Neural progenitor cell (in vitro differentiated cells): ENCODE results near the gene SH3GL3. TPM values are rescaled to one million over a fixed set of nuclear protein-coding genes. Genes with fewer than 3 reads are reported as not detected.

Source experiments
- DNase-seq: peaks from one replicate; pipeline ENCODE4 v3.0.0-alpha.2; 2016; ENCODE audit warnings: low spot score
- H2AFZ ChIP-seq: fragments of 200-600 bp; sonication (generic); replicated peaks from 2 replicates; pipeline ENCODE4 v1.6.1; 2016; ENCODE audit warnings: antibody characterized with exemption
- H3F3A ChIP-seq: fragments of 200-600 bp; sonication (generic); 2 replicates; pipeline ENCODE4 v1.6.1; 2016; ENCODE audit warnings: antibody characterized with exemption, low read depth
- H3K27ac ChIP-seq: fragments of 200-600 bp; sonication (generic); 2 replicates; pipeline ENCODE4 v1.5.1; 2016; ENCODE audit warnings: mild to moderate bottlenecking
- H3K27me3 ChIP-seq: fragments of 200-600 bp; sonication (generic); 2 replicates; pipeline ENCODE4 v1.6.1; 2016; ENCODE audit warnings: mild to moderate bottlenecking, moderate library complexity
- H3K36me3 ChIP-seq: fragments of 200-600 bp; sonication (generic); 2 replicates; pipeline ENCODE4 v1.5.1; 2016
- H3K4me1 ChIP-seq: fragments of 200-600 bp; sonication (generic); 2 replicates; pipeline ENCODE4 v1.6.1; 2016; ENCODE audit warnings: mixed run types
- H3K4me2 ChIP-seq: fragments of 200-600 bp; sonication (generic); 2 replicates; pipeline ENCODE4 v1.6.1; 2016
- H3K4me3 ChIP-seq: fragments of 200-600 bp; sonication (generic); 2 replicates; pipeline ENCODE4 v1.5.1; 2016
- H3K79me2 ChIP-seq: fragments of 200-600 bp; sonication (generic); 2 replicates; pipeline ENCODE4 v1.6.1; 2016; ENCODE audit warnings: low read depth
- H3K9ac ChIP-seq: fragments of 200-600 bp; sonication (generic); 2 replicates; pipeline ENCODE4 v1.6.1; 2016
- H3K9me3 ChIP-seq: fragments of 200-600 bp; sonication (generic); 2 replicates; pipeline ENCODE4 v1.5.1; 2016; ENCODE audit warnings: low read depth
- H4K20me1 ChIP-seq: fragments of 200-600 bp; sonication (generic); 2 replicates; pipeline ENCODE4 v1.6.1; 2016; ENCODE audit warnings: low read depth
- H3K27ac Mint-ChIP-seq: 3 replicates; pipeline ENCODE4 v1.8.0; 2021; ENCODE audit warnings: mixed read lengths
- H3K27me3 Mint-ChIP-seq: 2 replicates; pipeline ENCODE4 v1.8.0; 2022; ENCODE audit warnings: low read depth, mild to moderate bottlenecking, inconsistent platforms, moderate library complexity, mixed read lengths; ENCODE audit not compliant: insufficient read depth
- H3K36me3 Mint-ChIP-seq: 3 replicates; pipeline ENCODE4 v1.8.0; 2021; ENCODE audit warnings: mixed read lengths
- H3K4me1 Mint-ChIP-seq: 3 replicates; pipeline ENCODE4 v1.8.0; 2021; ENCODE audit warnings: mixed read lengths
- H3K4me3 Mint-ChIP-seq: 3 replicates; pipeline ENCODE4 v1.8.0; 2021; ENCODE audit warnings: mild to moderate bottlenecking, moderate library complexity, mixed read lengths
- H3K9me3 Mint-ChIP-seq: 3 replicates; pipeline ENCODE4 v1.8.0; 2020; ENCODE audit warnings: mixed read lengths
- EZH2 ChIP-seq: fragments of 200-600 bp; sonication (generic); IDR thresholded peaks from 2 replicates; pipeline ENCODE4 v1.6.1; 2017; ENCODE audit warnings: antibody characterized with exemption, mild to moderate bottlenecking, moderate library complexity
- EZH2phosphoT487 ChIP-seq: fragments of 200-600 bp; sonication (generic); IDR thresholded peaks from 2 replicates; pipeline ENCODE4 v1.6.1; 2017; ENCODE audit warnings: antibody characterized with exemption
- total RNA-seq: library from RNA; depleted of rRNA; stranded (reverse); fragments of >200 nt; gene quantifications from 2 replicates; pipeline ENCODE4 v1.2.3, GENCODE V29; 2015; ENCODE audit warnings: low replicate concordance
- TF ChIP-seq, protein P1 (sequence below): fragments of 200-600 bp; sonication (generic); IDR thresholded peaks from 2 replicates; pipeline ENCODE4 v1.5.1; 2017; ENCODE audit warnings: antibody characterized with exemption, mild to moderate bottlenecking

The SH3GL3 gene
- total RNA-seq, 1 donor from 2014 or later, result 8.2 TPM

DNA sequence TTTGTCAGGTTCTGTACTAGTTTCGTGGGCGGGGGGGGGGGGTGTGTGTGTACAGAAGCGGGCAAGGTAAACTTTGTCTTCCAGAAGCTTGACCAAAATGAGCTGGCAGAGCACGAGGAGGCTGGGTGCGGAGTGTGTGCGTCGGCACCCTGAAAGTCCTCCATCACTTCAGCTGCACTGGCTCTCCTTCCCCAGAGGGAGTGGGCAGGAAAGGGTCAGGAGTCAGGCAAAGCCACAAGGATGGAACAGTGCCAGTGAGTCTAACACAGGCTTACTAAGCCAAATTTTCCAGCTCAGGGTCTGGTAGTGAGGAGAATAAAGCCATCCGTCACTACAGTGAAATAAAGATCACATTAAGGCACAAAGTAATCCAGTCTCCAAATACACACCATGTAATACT, 11.9 kb upstream of the SH3GL3 start:
- no peak overlapping the region for H3K27ac Mint-ChIP-seq
- Histone ChIP-seq H3K27ac (no peak overlapping the region), H3K4me2 (no peak overlapping the region), H3F3A (no peaks in the 10 kb centered on the region), H3K4me3 (no peak overlapping the region), H3K36me3 (no peaks in the 10 kb centered on the region), H3K4me1 (no peaks in the 10 kb centered on the region), H3K9me3 (no peaks in the 10 kb centered on the region), H4K20me1 (no peaks in the 10 kb centered on the region), H3K79me2 (no peaks in the 10 kb centered on the region), H3K9ac (no peak overlapping the region), H2AFZ (no peak overlapping the region), H3K27me3 (no peaks in the 10 kb centered on the region)
- peaks cover 1% of the 10 kb centered on the region for H3K27me3 Mint-ChIP-seq
- no peak for DNase-seq
- no peaks in the 10 kb centered on the region for H3K9me3 Mint-ChIP-seq
- no peak for TF ChIP-seq EZH2phosphoT487
- no peak for TF ChIP-seq EZH2
- TF ChIP-seq, protein P1, sequence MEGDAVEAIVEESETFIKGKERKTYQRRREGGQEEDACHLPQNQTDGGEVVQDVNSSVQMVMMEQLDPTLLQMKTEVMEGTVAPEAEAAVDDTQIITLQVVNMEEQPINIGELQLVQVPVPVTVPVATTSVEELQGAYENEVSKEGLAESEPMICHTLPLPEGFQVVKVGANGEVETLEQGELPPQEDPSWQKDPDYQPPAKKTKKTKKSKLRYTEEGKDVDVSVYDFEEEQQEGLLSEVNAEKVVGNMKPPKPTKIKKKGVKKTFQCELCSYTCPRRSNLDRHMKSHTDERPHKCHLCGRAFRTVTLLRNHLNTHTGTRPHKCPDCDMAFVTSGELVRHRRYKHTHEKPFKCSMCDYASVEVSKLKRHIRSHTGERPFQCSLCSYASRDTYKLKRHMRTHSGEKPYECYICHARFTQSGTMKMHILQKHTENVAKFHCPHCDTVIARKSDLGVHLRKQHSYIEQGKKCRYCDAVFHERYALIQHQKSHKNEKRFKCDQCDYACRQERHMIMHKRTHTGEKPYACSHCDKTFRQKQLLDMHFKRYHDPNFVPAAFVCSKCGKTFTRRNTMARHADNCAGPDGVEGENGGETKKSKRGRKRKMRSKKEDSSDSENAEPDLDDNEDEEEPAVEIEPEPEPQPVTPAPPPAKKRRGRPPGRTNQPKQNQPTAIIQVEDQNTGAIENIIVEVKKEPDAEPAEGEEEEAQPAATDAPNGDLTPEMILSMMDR, result no peak
- H3K4me1 Mint-ChIP-seq, result peaks cover 5% of the 10 kb centered on the region
- no peak overlapping the region for H3K4me3 Mint-ChIP-seq
- no peaks in the 10 kb centered on the region for H3K36me3 Mint-ChIP-seq

DNA sequence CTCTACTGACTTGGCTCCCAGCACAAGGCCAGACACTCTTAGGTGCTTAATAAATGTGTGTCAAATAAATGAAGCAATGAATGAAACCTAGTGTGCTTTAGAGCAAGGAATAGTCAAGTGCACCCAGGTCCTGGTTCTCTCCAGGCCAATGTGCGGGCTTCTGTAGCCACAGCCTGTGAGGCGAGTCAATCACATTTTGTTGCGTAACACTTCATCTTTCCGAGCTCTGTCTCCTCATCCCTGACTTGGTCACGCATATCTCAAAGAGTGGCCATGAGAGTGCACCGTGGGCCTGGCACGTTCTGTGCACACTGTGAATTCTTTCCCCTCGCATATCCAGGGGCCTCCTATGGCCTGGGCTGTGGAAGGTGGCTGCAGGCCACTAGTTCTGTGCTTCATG, 11.4 kb upstream of the SH3GL3 start:
- Mint-ChIP-seq H3K27ac (no peak overlapping the region), H3K9me3 (no peaks in the 10 kb centered on the region), H3K27me3 (no peaks in the 10 kb centered on the region), H3K4me3 (no peak overlapping the region), H3K4me1 (peaks cover 5% of the 10 kb centered on the region), H3K36me3 (no peaks in the 10 kb centered on the region)
- Histone ChIP-seq H3K4me2 (no peak overlapping the region), H4K20me1 (no peaks in the 10 kb centered on the region), H3F3A (no peaks in the 10 kb centered on the region), H3K79me2 (no peaks in the 10 kb centered on the region), H3K27me3 (no peaks in the 10 kb centered on the region), H3K4me3 (no peak overlapping the region), H3K4me1 (no peaks in the 10 kb centered on the region), H3K9ac (no peak overlapping the region), H3K27ac (no peak overlapping the region), H2AFZ (no peak overlapping the region), H3K36me3 (no peaks in the 10 kb centered on the region), H3K9me3 (no peaks in the 10 kb centered on the region)
- no peak for DNase-seq
- TF ChIP-seq EZH2, result no peak
- no peak for TF ChIP-seq EZH2phosphoT487
- TF ChIP-seq, protein P1, result no peak

DNA sequence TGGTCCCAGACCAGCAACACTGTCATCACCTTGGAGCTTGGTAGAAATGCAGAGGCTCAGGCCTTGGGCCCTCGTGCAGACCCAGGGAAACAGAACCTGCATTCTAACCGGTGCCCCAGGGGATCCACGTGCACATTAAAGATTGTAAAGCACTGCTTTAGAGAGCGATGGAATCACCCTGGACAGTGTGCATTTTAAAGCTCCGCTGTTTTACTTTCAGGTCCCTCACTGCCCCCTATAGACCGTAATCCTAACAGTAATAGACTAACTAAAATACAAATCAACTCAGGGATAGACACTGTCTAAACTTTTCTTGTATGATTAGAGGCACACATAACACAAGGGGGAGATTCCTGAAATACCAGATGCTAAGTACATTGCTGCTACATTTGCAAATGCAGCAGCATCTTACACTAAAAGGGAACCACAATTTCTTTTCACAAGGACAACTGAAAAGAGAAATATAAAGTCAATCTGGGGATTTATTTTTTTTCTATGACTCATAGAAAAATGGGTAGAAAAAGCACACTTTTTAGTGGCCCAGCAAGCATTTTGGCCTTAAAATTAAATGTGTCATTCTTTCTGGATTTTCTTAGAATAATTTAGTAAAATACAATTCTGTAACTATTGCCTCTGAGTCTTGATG, 10.5 kb upstream of the SH3GL3 start:
- H3K36me3 Mint-ChIP-seq, result no peaks in the 10 kb centered on the region
- no peak for TF ChIP-seq EZH2
- TF ChIP-seq, protein P1, result peak; percentile 73
- H3K4me1 Mint-ChIP-seq, result peaks cover 4% of the 10 kb centered on the region
- Histone ChIP-seq H3K4me3 (no peak overlapping the region), H3K4me2 (no peak overlapping the region), H3K27ac (no peak overlapping the region), H3K36me3 (no peaks in the 10 kb centered on the region), H4K20me1 (no peaks in the 10 kb centered on the region), H3K27me3 (no peaks in the 10 kb centered on the region), H3K79me2 (no peaks in the 10 kb centered on the region), H3K9ac (no peak overlapping the region), H3F3A (no peaks in the 10 kb centered on the region), H2AFZ (no peak overlapping the region), H3K9me3 (no peaks in the 10 kb centered on the region), H3K4me1 (no peaks in the 10 kb centered on the region)
- no peak overlapping the region for H3K27ac Mint-ChIP-seq
- no peak overlapping the region for H3K4me3 Mint-ChIP-seq
- H3K9me3 Mint-ChIP-seq, result no peaks in the 10 kb centered on the region
- H3K27me3 Mint-ChIP-seq, result no peaks in the 10 kb centered on the region
- peak; percentile 72 for DNase-seq
